Suprapubic skin (tissue), 4 donors: ENCODE measurements around the gene HLA-A.

Experiments
- CTCF ChIP-seq, 2 donors: fragments of 200-600 bp in 1 of 2; fragments of 450-650 bp in 1 of 2; sonication (generic) in 1 of 2; IDR thresholded peaks; one replicate each; pipeline ENCODE4 v1.5.1; 2016 to 2019; ENCODE audit warnings: antibody characterized with exemption in 2 of 2, mild to moderate bottlenecking in 1 of 2, moderate library complexity in 1 of 2
- POLR2A ChIP-seq, 2 donors: fragments of 450-650 bp; IDR thresholded peaks; one replicate each; pipeline ENCODE4 v1.6.1; 2017; ENCODE audit warnings: antibody characterized with exemption in 2 of 2, mild to moderate bottlenecking in 2 of 2, moderate library complexity in 2 of 2
- POLR2AphosphoS5 ChIP-seq, 3 donors: sonication (generic); formaldehyde crosslinking; IDR thresholded peaks; one replicate each; pipeline ENCODE4 v1.6.1; 2017; ENCODE audit warnings: antibody characterized with exemption in 3 of 3

GRCh38 chr6:29968905-29969304, 26.6 kb downstream of the HLA-A start:
- TF ChIP-seq CTCF (IDR thresholded peaks at IDR 0.05), result no peak
- no peak for TF ChIP-seq POLR2A (IDR thresholded peaks at IDR 0.05)
- no peak for TF ChIP-seq POLR2AphosphoS5 (IDR thresholded peaks at IDR 0.05)
